Activated CD4-positive, alpha-beta T cell treated with anti-CD3 and anti-CD28 coated beads, Interleukin-2, amount 50 U/mL, for 4 hours (primary cell): ENCODE data around the gene SP5.
"Not testable (repeated sequence)": the region's sequence is repeated elsewhere in the genome, so short reads cannot be mapped to it uniquely, and the experiment has no call there.

Source experiments
- DNase-seq, 2 experiments: peaks; one replicate each; pipeline ENCODE4 v3.0.0-alpha.2; 2020

The SP5 gene

DNA sequence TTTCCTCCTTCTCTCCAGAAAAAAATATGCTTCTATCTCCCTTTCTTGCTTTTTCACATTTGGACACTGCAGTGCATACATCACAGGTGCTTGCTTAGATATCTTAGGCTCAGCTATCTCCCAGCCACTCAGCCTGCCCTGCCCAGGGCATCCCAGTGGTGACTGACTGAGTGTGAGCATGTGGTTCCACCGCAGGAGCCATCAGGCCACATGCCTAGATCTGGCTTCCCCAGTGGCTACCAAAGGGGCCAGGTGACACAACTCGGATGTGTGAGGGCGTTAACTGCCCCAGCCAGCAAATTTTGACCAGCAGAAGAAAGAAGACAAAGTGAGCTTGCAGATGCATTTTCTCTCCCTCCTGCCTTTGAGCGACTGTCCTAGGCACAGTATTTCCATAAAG lies 25.5 kb downstream of the SP5 start:
- DNase-seq = no peak

GRCh38 chr2:170742000-170742399 lies 26.9 kb downstream of the SP5 start:
- DNase-seq = no peak

GRCh38 chr2:170742896-170743529 lies 27.9 kb downstream of the SP5 start:
- no peak for DNase-seq

GRCh38 chr2:170743530-170744239 lies 28.5 kb downstream of the SP5 start:
- no peak for DNase-seq

DNA sequence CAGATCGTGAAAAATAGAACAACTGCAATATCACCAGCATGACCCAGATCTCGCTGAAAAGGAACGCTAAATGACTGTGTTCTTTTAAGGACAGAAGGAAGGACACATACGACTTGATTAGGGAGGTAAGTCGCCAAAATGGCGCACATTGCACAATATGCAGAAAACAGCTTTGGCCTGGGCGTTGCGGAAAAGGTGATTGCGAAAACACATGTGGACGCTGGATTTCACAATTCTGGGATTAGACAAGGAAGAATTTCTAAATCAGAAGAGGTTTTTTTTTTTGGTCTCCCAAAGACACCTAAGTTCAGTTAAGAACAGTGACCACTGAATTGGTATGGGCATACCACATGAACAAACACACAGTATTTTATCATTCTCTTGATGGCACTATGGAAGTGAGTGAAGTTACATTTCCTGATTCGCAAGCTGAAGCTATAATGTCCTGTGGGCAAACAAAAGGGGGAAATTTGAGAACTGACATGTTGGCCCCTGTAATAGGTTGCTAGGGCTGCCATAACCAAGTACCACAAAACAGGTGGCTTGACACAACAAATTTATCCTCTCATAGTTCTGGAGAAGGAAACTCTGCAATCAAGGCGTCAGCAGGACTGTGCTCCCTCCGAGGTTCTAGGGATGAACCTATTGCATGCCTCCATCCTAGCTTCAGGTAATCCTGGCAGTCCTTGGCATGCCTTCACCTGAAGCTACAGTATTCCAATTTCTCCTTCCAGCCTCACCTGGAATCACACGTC lies 29.3 kb downstream of the SP5 start:
- no peak for DNase-seq

DNA sequence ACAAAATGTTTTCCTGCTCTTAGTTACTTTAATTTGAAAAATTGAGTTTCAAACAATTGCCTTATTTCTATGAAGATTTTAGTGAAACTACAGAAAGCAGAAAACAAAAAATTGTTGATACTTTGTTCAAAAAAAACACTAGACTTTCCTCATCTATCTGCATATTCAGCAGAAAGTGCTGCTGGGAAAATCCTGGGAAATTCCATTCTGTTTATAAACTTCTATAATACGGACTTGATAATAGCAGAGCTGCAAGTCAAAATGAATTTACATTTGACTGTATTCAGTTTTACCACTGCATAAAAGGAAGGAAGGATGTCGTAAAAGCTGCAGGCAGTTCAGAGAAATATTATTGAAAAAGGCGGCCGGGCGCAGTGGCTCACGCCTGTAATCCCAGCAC lies 30.2 kb downstream of the SP5 start:
- DNase-seq = no peak

GRCh38 chr2:170747921-170748320 lies 32.8 kb downstream of the SP5 start:
- DNase-seq = no peak

DNA sequence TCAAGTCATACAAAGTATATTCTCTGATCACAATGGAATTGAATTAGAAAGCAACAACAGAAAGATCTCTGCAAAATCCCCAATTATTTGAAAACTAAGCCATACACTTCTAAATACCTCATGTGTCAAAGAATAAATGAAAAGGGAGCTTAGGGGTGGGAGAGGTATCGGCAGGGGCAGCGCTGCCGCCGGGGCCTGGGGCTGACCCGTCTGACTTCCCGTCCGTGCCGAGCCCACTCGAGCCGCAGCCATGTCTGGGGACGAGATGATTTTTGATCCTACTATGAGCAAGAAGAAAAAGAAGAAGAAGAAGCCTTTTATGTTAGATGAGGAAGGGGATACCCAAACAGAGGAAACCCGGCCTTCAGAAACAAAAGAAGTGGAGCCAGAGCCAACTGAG lies 36.4 kb downstream of the SP5 start:
- DNase-seq = not testable (repeated sequence)

GRCh38 chr2:170761572-170761971 lies 46.4 kb downstream of the SP5 start:
- DNase-seq = no peak

DNA sequence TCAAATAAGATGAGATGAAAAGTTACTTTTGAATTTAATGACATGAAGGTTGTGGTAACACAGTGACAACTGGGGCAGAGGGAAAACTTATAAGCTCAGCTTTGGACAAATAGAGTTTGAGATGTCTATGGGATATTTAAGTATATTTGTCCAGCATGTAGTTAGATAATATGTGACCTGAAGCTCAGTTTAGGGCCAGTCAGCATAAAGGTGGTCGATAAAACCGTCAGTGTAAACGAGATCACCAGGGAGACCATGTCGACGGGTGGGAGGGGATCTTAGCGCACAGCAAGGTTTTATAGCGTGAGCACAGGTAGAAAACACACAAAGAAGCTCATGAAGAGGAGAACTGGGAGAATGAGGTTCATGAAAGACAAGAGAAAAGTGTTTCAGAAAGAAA lies 47.6 kb downstream of the SP5 start:
- no peak for DNase-seq

DNA sequence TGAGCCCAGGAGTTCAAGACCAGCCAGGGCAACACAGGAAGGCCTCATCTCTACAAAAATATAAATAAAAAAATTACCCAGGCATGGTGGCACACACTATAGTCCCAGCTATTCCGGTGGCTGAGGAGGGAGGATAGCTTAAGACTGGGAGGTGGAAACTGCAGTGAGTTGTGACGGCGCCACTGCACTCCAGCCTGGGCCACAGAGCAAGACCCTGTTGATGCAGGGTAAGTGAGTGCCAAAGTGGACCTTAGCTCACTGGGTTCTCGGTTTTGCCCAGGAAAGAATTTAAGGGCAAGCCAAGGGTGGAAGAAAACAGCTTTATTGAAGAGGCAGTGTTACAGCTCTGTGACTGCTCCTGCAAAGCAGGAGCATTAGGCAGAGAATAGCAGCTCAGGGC lies 48.1 kb downstream of the SP5 start:
- DNase-seq = no peak

GRCh38 chr2:170764880-170765261 lies 49.7 kb downstream of the SP5 start:
- DNase-seq = no peak

DNA sequence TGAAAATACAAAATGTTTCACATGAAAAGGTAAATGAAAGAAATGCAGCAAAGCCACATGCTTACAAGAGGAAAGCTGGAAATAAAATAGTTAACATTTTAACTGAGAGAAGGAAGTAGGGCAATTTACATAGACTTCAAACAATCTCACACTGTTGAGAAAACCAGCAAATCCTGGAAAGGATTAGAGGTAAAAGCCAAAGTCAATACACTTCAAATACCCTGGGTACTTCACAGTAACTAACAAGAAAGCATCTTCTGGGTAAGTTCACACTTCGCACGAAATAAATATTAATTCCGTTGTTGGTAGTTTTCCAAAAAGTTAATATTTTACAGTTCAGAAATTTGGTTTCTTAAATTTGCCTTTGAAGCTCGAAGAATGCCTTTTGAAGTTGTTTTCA lies 51.6 kb downstream of the SP5 start:
- DNase-seq = no peak
